ENCODE results near the gene CHRNA9.

DNA sequence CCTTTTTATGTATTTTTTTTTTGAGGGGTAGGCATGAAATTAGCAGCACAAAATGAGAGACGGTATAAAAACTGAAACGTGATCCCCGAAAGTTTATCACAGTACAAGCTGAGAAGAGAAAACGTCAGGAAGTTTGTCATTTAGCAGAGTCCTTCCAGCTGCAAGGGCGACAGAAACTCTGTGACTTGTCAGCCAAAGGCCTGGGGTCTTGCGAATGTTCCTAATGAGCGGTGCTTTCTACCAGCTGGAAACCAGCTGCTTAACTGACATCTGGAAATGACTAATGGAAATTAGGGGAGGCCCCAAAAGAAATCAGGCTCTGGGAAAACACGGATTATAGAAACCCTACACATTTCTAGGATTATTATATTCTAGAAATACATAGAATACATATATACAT is 66.5 kb downstream of the CHRNA9 start:
- TF ChIP-seq, protein P1, sequence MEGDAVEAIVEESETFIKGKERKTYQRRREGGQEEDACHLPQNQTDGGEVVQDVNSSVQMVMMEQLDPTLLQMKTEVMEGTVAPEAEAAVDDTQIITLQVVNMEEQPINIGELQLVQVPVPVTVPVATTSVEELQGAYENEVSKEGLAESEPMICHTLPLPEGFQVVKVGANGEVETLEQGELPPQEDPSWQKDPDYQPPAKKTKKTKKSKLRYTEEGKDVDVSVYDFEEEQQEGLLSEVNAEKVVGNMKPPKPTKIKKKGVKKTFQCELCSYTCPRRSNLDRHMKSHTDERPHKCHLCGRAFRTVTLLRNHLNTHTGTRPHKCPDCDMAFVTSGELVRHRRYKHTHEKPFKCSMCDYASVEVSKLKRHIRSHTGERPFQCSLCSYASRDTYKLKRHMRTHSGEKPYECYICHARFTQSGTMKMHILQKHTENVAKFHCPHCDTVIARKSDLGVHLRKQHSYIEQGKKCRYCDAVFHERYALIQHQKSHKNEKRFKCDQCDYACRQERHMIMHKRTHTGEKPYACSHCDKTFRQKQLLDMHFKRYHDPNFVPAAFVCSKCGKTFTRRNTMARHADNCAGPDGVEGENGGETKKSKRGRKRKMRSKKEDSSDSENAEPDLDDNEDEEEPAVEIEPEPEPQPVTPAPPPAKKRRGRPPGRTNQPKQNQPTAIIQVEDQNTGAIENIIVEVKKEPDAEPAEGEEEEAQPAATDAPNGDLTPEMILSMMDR (IDR thresholded peaks at IDR 0.05) = no peak
- TF ChIP-seq ZFX (IDR thresholded peaks at IDR 0.05; ENCODE audit: borderline replicate concordance) = no peak

All from 22Rv1 (cell line).